ENCODE results near the gene GLTP.

GLTP gene

GRCh38 chr12:109818905-109819500 lies 61.3 kb downstream of the GLTP start:
- Histone ChIP-seq H3K9ac (ENCODE audit: low read length) (no peak overlapping the region), H3K4me3 (ENCODE audit: insufficient read depth, low read length, poor library complexity, severe bottlenecking) (no peak overlapping the region), H3K27me3 (ENCODE audit: low read length) (no peaks in the 10 kb centered on the region), H3K4me2 (ENCODE audit: low read depth, low read length, poor library complexity, severe bottlenecking) (no peak overlapping the region), H2AFZ (ENCODE audit: low read depth, low read length, severe bottlenecking) (no peak overlapping the region), H3K79me2 (ENCODE audit: insufficient read depth, low read length) (no peaks in the 10 kb centered on the region), H4K20me1 (ENCODE audit: low read depth, low read length) (no peaks in the 10 kb centered on the region), H3F3A (ENCODE audit: insufficient read depth) (no peaks in the 10 kb centered on the region), H3K9me2 (replicated peaks; ENCODE audit: insufficient read depth, low read length) (no peaks in the 10 kb centered on the region), H3K9me3 (ENCODE audit: insufficient read depth, low read length) (no peaks in the 10 kb centered on the region), H3K27ac (ENCODE audit: low read depth, low read length) (no peak overlapping the region), H3K36me3 (ENCODE audit: low read length) (no peaks in the 10 kb centered on the region)
- TF ChIP-seq EZH2phosphoT487 (conservative IDR thresholded peaks at IDR 0.05; ENCODE audit: low read length): no peak
- no peak for TF ChIP-seq CTCF (IDR thresholded peaks at IDR 0.05; ENCODE audit: insufficient read depth, low read length, poor library complexity, severe bottlenecking)

- H2AFZ ChIP-seq (ENCODE audit: low read depth, low read length, severe bottlenecking): no peak overlapping the region
- H3F3A ChIP-seq (ENCODE audit: insufficient read depth): no peaks in the 10 kb centered on the region
- TF ChIP-seq EZH2phosphoT487 (conservative IDR thresholded peaks at IDR 0.05; ENCODE audit: low read length): no peak
- no peak for TF ChIP-seq CTCF (IDR thresholded peaks at IDR 0.05; ENCODE audit: insufficient read depth, low read length, poor library complexity, severe bottlenecking)
- H3K4me2 ChIP-seq (ENCODE audit: low read depth, low read length, poor library complexity, severe bottlenecking): no peak overlapping the region
- H3K9ac ChIP-seq (ENCODE audit: low read length): no peak overlapping the region
- H3K9me3 ChIP-seq (ENCODE audit: insufficient read depth, low read length): no peaks in the 10 kb centered on the region
- no peaks in the 10 kb centered on the region for H3K27me3 ChIP-seq (ENCODE audit: low read length)
- H4K20me1 ChIP-seq (ENCODE audit: low read depth, low read length): no peaks in the 10 kb centered on the region
- no peaks in the 10 kb centered on the region for H3K9me2 ChIP-seq (replicated peaks; ENCODE audit: insufficient read depth, low read length)
- H3K4me3 ChIP-seq (ENCODE audit: insufficient read depth, low read length, poor library complexity, severe bottlenecking): no peak overlapping the region
- H3K27ac ChIP-seq (ENCODE audit: low read depth, low read length): no peak overlapping the region
- H3K79me2 ChIP-seq (ENCODE audit: insufficient read depth, low read length): no peaks in the 10 kb centered on the region
- no peaks in the 10 kb centered on the region for H3K36me3 ChIP-seq (ENCODE audit: low read length)
Observed at GRCh38 chr12:109818253-109818652, 62.1 kb downstream of the GLTP start.

GRCh38 chr12:109817627-109818231 lies 62.6 kb downstream of the GLTP start:
- Histone ChIP-seq H3K27ac (ENCODE audit: low read depth, low read length) (no peak overlapping the region), H2AFZ (ENCODE audit: low read depth, low read length, severe bottlenecking) (no peak overlapping the region), H4K20me1 (ENCODE audit: low read depth, low read length) (no peaks in the 10 kb centered on the region), H3K79me2 (ENCODE audit: insufficient read depth, low read length) (no peaks in the 10 kb centered on the region), H3K4me3 (ENCODE audit: insufficient read depth, low read length, poor library complexity, severe bottlenecking) (no peak overlapping the region), H3K27me3 (ENCODE audit: low read length) (no peaks in the 10 kb centered on the region), H3K9ac (ENCODE audit: low read length) (no peak overlapping the region), H3F3A (ENCODE audit: insufficient read depth) (no peaks in the 10 kb centered on the region), H3K9me2 (replicated peaks; ENCODE audit: insufficient read depth, low read length) (no peaks in the 10 kb centered on the region), H3K9me3 (ENCODE audit: insufficient read depth, low read length) (no peaks in the 10 kb centered on the region), H3K4me2 (ENCODE audit: low read depth, low read length, poor library complexity, severe bottlenecking) (no peak overlapping the region), H3K36me3 (ENCODE audit: low read length) (no peaks in the 10 kb centered on the region)
- no peak for TF ChIP-seq EZH2phosphoT487 (conservative IDR thresholded peaks at IDR 0.05; ENCODE audit: low read length)
- TF ChIP-seq CTCF (IDR thresholded peaks at IDR 0.05; ENCODE audit: insufficient read depth, low read length, poor library complexity, severe bottlenecking): no peak
